ENCODE data around the gene PRDM15. TPM values are rescaled to one million over a fixed set of nuclear protein-coding genes. Genes with fewer than 3 reads are reported as not detected.

The PRDM15 gene
- total RNA-seq, 1 experiment from 2014 or later: 9.8 TPM

DNA sequence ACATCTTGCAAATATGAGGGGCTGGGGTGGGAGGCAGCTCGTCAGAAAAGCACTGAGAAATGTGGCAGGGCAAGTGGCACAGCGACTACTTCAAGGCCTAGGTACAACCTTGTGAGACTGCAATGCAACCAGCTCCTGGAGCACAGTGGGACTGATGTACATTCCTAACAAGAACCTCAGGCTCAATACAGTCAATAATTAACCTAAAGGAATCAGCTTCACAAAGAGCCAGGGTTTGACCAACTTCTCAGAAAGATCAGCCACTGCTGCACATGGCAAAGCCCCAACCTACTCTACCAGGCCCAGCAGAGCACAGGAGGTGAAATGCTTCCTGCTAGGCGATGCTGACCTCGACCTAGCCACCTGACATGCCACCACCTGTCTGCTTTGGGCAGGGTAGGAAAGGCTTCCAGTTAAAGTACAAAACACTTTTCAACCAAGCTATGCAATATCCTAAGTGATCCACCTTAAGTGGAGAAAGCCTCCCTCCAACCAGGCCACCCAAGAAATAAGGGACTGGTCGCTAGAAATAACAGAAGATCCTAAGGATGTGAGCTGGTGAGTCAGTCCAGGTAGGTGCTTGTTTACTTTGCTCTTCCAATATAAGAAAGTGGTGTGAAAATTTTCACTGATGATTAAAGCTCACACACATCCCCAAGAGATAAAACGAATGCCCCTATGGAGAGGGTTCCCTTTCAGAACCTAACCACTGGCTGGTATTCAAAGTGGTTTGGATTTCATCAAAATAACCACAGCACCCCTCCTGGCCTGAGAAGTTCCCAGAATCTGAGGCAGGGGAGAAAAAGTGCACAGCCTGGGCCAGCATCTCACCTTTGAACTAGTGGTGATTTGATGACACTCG, 114.4 kb downstream of the PRDM15 start:
- no peaks in the 10 kb centered on the region for H3K9me3 ChIP-seq (ENCODE audit: control insufficient read depth in 1 of 2, insufficient read depth in 1 of 2, low read depth in 1 of 2, low read length in 2 of 2)
- H3K4me2 ChIP-seq (ENCODE audit: low read length): peak overlapping the region; percentile 94
- peaks cover 68% of the 10 kb centered on the region for H3K79me2 ChIP-seq (ENCODE audit: insufficient read depth, low read length)
- intact Hi-C loops (cut with micrococcal nuclease): loop anchor here (5.0 kb wide), 1 partner anchor 87 kb away; no protein-coding TSS in a partner anchor
- BruUV-seq (replicated peaks): no TSS peak
- no peaks in the 10 kb centered on the region; a peak in 1 of 4 replicates for H3K36me3 ChIP-seq (ENCODE audit: control insufficient read depth in 1 of 2, insufficient read depth in 2 of 2, low read length in 2 of 2)
- ChIA-PET RAD21 (ENCODE audit: low non-redundant PET in 1 of 2, low total read pairs in 2 of 2, uncharacterized antibody in 2 of 2, unreplicated experiment in 2 of 2) (no interaction called here), POLR2A (no interaction called here), CTCF (interaction anchor here (1.0 kb wide), 1 partner anchor 153 kb away, joined by 4 read pairs; no protein-coding TSS in a partner anchor)
- DNase-seq (ENCODE audit: low read depth, low spot score): no peak
- no peak overlapping the region for H3K27ac ChIP-seq (ENCODE audit: low read depth, low read length)
- H3K9me2 ChIP-seq (ENCODE audit: insufficient read depth): no peaks in the 10 kb centered on the region
- H3K4me3 ChIP-seq (replicated peaks in 1 of 2; ENCODE audit: low read depth in 1 of 2, low read length in 2 of 2): peak overlapping the region in 1 of 2 experiments; percentile 81; a peak in 1 of 4 replicates
- H2AFZ ChIP-seq (ENCODE audit: low read depth, low read length, poor library complexity, severe bottlenecking): no peak overlapping the region
- H3K27me3 ChIP-seq (ENCODE audit: insufficient read depth, low read length): peaks cover 12% of the 10 kb centered on the region; the same call in 1 of the 2 replicates
- H3K9ac ChIP-seq (ENCODE audit: low read length): 0 out of 2 replicates have a peak overlapping the region, but pooled peaks have one; percentile 83
- peaks cover 44 to 64% of the 10 kb centered on the region in 2 experiments for H3K4me1 ChIP-seq (ENCODE audit: control insufficient read depth in 1 of 2, insufficient read depth in 2 of 2, low read length in 2 of 2)
- no peak for ATAC-seq
- H4K20me1 ChIP-seq (ENCODE audit: insufficient read depth): peaks cover 5% of the 10 kb centered on the region; the same call in 1 of the 2 replicates
- TF ChIP-seq RAD21 (IDR thresholded peaks at IDR 0.05; ENCODE audit: low read depth) (no peak), ZNF274 (IDR thresholded peaks at IDR 0.05; ENCODE audit: low read depth, low read length) (no peak), POLR2AphosphoS5 (IDR thresholded peaks at IDR 0.05; ENCODE audit: low read depth, low read length) (no peak), ZFX (IDR thresholded peaks at IDR 0.05) (no peak), EZH2phosphoT487 (IDR thresholded peaks at IDR 0.05; ENCODE audit: borderline replicate concordance) (no peak), EGR1 (IDR thresholded peaks at IDR 0.05; ENCODE audit: low read depth) (no peak), YY1 (IDR thresholded peaks at IDR 0.05; ENCODE audit: extremely low read depth, insufficient replicate concordance, low read depth, low read length) (no peak), TCF7L2 (IDR thresholded peaks at IDR 0.05; ENCODE audit: borderline replicate concordance, extremely low read depth, insufficient read depth, insufficient read length) (no peak), JUND (IDR thresholded peaks at IDR 0.05) (no peak), POLR2A (IDR thresholded peaks at IDR 0.05; ENCODE audit: borderline replicate concordance, extremely low read depth, insufficient read depth, insufficient read length) (no peak), ELF1 (IDR thresholded peaks at IDR 0.05; ENCODE audit: borderline replicate concordance, low read depth) (no peak), SIN3A (IDR thresholded peaks at IDR 0.05; ENCODE audit: low read depth) (no peak), CBX3 (IDR thresholded peaks at IDR 0.05; ENCODE audit: low read depth) (no peak)
- TF ChIP-seq, protein P1, sequence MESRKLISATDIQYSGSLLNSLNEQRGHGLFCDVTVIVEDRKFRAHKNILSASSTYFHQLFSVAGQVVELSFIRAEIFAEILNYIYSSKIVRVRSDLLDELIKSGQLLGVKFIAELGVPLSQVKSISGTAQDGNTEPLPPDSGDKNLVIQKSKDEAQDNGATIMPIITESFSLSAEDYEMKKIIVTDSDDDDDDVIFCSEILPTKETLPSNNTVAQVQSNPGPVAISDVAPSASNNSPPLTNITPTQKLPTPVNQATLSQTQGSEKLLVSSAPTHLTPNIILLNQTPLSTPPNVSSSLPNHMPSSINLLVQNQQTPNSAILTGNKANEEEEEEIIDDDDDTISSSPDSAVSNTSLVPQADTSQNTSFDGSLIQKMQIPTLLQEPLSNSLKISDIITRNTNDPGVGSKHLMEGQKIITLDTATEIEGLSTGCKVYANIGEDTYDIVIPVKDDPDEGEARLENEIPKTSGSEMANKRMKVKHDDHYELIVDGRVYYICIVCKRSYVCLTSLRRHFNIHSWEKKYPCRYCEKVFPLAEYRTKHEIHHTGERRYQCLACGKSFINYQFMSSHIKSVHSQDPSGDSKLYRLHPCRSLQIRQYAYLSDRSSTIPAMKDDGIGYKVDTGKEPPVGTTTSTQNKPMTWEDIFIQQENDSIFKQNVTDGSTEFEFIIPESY (IDR thresholded peaks at IDR 0.05; ENCODE audit: extremely low read depth, insufficient replicate concordance, low read length): no peak
- TF ChIP-seq, protein P2, sequence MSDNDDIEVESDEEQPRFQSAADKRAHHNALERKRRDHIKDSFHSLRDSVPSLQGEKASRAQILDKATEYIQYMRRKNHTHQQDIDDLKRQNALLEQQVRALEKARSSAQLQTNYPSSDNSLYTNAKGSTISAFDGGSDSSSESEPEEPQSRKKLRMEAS (IDR thresholded peaks at IDR 0.05): no peak
- TF ChIP-seq, protein P3, sequence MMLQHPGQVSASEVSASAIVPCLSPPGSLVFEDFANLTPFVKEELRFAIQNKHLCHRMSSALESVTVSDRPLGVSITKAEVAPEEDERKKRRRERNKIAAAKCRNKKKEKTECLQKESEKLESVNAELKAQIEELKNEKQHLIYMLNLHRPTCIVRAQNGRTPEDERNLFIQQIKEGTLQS (IDR thresholded peaks at IDR 0.05): no peak
- TF ChIP-seq, protein P4, sequence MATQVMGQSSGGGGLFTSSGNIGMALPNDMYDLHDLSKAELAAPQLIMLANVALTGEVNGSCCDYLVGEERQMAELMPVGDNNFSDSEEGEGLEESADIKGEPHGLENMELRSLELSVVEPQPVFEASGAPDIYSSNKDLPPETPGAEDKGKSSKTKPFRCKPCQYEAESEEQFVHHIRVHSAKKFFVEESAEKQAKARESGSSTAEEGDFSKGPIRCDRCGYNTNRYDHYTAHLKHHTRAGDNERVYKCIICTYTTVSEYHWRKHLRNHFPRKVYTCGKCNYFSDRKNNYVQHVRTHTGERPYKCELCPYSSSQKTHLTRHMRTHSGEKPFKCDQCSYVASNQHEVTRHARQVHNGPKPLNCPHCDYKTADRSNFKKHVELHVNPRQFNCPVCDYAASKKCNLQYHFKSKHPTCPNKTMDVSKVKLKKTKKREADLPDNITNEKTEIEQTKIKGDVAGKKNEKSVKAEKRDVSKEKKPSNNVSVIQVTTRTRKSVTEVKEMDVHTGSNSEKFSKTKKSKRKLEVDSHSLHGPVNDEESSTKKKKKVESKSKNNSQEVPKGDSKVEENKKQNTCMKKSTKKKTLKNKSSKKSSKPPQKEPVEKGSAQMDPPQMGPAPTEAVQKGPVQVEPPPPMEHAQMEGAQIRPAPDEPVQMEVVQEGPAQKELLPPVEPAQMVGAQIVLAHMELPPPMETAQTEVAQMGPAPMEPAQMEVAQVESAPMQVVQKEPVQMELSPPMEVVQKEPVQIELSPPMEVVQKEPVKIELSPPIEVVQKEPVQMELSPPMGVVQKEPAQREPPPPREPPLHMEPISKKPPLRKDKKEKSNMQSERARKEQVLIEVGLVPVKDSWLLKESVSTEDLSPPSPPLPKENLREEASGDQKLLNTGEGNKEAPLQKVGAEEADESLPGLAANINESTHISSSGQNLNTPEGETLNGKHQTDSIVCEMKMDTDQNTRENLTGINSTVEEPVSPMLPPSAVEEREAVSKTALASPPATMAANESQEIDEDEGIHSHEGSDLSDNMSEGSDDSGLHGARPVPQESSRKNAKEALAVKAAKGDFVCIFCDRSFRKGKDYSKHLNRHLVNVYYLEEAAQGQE (IDR thresholded peaks at IDR 0.05; ENCODE audit: low read depth): no peak
- TF ChIP-seq, protein P5, sequence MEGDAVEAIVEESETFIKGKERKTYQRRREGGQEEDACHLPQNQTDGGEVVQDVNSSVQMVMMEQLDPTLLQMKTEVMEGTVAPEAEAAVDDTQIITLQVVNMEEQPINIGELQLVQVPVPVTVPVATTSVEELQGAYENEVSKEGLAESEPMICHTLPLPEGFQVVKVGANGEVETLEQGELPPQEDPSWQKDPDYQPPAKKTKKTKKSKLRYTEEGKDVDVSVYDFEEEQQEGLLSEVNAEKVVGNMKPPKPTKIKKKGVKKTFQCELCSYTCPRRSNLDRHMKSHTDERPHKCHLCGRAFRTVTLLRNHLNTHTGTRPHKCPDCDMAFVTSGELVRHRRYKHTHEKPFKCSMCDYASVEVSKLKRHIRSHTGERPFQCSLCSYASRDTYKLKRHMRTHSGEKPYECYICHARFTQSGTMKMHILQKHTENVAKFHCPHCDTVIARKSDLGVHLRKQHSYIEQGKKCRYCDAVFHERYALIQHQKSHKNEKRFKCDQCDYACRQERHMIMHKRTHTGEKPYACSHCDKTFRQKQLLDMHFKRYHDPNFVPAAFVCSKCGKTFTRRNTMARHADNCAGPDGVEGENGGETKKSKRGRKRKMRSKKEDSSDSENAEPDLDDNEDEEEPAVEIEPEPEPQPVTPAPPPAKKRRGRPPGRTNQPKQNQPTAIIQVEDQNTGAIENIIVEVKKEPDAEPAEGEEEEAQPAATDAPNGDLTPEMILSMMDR (IDR thresholded peaks at IDR 0.05 in 2 of 3, conservative IDR thresholded peaks at IDR 0.05 in 1 of 3; ENCODE audit: borderline replicate concordance in 1 of 3, insufficient read depth in 1 of 3, low read depth in 2 of 3, low read length in 2 of 3): no peak
